ENCODE results near the gene NTM.

DNA sequence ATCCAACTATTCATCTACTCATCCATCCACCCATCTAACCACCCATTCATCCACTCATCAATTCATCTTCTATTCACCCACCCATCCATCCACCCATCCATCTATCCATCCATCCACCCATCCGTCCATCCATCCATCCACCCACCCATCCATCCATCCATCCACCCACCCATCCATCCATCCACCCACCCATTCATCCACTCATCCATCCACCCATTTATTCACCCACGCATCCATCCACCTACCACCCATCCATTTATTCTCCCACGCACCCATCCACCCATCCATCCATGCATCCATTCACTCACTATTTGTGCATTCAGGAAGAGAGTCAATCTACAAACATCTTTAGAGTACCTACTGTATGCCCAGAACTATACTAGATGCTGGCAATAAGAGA lies 482.3 kb downstream of the NTM start:
- TF ChIP-seq, protein P1, sequence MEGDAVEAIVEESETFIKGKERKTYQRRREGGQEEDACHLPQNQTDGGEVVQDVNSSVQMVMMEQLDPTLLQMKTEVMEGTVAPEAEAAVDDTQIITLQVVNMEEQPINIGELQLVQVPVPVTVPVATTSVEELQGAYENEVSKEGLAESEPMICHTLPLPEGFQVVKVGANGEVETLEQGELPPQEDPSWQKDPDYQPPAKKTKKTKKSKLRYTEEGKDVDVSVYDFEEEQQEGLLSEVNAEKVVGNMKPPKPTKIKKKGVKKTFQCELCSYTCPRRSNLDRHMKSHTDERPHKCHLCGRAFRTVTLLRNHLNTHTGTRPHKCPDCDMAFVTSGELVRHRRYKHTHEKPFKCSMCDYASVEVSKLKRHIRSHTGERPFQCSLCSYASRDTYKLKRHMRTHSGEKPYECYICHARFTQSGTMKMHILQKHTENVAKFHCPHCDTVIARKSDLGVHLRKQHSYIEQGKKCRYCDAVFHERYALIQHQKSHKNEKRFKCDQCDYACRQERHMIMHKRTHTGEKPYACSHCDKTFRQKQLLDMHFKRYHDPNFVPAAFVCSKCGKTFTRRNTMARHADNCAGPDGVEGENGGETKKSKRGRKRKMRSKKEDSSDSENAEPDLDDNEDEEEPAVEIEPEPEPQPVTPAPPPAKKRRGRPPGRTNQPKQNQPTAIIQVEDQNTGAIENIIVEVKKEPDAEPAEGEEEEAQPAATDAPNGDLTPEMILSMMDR (IDR thresholded peaks at IDR 0.05 in 8 of 11, conservative IDR thresholded peaks at IDR 0.05 in 3 of 11) = no peak
- no peak for TF ChIP-seq POLR2AphosphoS5 (IDR thresholded peaks at IDR 0.05)

All from spleen (tissue), 7 donors.